ENCODE measurements around the gene TSPAN4. TPM values are rescaled to one million over a fixed set of nuclear protein-coding genes. Genes with fewer than 3 reads are reported as not detected.

Gene TSPAN4
- total RNA-seq, 6 experiments from 2014 or later, result 193 to 267 (median 212) TPM

DNA sequence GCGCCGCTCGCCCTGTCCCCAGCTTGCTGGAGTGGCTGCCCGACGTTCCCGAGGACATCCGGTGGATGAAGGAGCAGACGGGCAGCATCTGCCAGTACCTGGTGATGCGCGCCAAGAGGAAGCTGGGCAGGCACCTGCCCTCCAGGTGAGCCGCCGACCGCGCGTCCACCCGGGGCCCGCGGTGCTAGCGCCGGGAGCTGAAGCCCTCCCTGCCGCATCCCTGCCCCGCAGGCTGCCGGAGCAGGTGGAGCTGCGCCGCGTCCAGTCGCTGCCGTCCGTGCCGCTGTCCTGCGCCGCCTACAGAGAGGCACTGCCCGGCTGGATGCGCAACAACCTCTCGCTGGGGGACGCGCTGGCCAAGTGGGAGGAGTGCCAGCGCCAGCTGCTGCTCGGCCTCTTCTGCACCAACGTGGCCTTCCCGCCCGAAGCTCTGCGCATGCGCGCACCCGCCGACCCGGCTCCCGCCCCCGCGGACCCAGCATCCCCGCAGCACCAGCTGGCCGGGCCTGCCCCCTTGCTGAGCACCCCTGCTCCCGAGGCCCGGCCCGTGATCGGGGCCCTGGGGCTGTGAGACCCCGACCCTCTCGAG lies 18.3 kb upstream of the TSPAN4 start:
- peaks cover 6% of the 10 kb centered on the region; the same call in 1 of the 2 replicates for H3K36me3 Mint-ChIP-seq (ENCODE audit: low read depth)
- TF ChIP-seq, protein P1, sequence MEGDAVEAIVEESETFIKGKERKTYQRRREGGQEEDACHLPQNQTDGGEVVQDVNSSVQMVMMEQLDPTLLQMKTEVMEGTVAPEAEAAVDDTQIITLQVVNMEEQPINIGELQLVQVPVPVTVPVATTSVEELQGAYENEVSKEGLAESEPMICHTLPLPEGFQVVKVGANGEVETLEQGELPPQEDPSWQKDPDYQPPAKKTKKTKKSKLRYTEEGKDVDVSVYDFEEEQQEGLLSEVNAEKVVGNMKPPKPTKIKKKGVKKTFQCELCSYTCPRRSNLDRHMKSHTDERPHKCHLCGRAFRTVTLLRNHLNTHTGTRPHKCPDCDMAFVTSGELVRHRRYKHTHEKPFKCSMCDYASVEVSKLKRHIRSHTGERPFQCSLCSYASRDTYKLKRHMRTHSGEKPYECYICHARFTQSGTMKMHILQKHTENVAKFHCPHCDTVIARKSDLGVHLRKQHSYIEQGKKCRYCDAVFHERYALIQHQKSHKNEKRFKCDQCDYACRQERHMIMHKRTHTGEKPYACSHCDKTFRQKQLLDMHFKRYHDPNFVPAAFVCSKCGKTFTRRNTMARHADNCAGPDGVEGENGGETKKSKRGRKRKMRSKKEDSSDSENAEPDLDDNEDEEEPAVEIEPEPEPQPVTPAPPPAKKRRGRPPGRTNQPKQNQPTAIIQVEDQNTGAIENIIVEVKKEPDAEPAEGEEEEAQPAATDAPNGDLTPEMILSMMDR (IDR thresholded peaks at IDR 0.05), result no peak
- H3K4me3 Mint-ChIP-seq, result no peak overlapping the region
- peaks cover 15% of the 10 kb centered on the region for H3K27me3 Mint-ChIP-seq (ENCODE audit: insufficient read depth)
- no peak for DNase-seq
- no peaks in the 10 kb centered on the region for H3K9me3 Mint-ChIP-seq
- peaks cover 10% of the 10 kb centered on the region for H3K4me1 Mint-ChIP-seq (ENCODE audit: low read depth)
- H3K27ac Mint-ChIP-seq, result no peak overlapping the region

- H3K27ac Mint-ChIP-seq, result no peak overlapping the region
Observed at GRCh38 chr11:824942-825341, 17.7 kb upstream of the TSPAN4 start.

GRCh38 chr11:825366-826226 lies 17.1 kb upstream of the TSPAN4 start:
- Mint-ChIP-seq H3K4me1 (ENCODE audit: low read depth) (peaks cover 10% of the 10 kb centered on the region), H3K9me3 (no peaks in the 10 kb centered on the region), H3K36me3 (ENCODE audit: low read depth) (peaks cover 6% of the 10 kb centered on the region; the same call in 1 of the 2 replicates), H3K4me3 (no peak overlapping the region), H3K27me3 (ENCODE audit: insufficient read depth) (peaks cover 15% of the 10 kb centered on the region), H3K27ac (no peak overlapping the region)
- no peak for DNase-seq
- TF ChIP-seq, protein P1 (IDR thresholded peaks at IDR 0.05), result no peak

More at GRCh38 chr11:824942-825341, 17.7 kb upstream of the TSPAN4 start:
- DNase-seq, result no peak
- peaks cover 6% of the 10 kb centered on the region; the same call in 1 of the 2 replicates for H3K36me3 Mint-ChIP-seq (ENCODE audit: low read depth)
- peaks cover 15% of the 10 kb centered on the region for H3K27me3 Mint-ChIP-seq (ENCODE audit: insufficient read depth)
- TF ChIP-seq, protein P1 (IDR thresholded peaks at IDR 0.05), result no peak
- H3K9me3 Mint-ChIP-seq, result no peaks in the 10 kb centered on the region
- peaks cover 10% of the 10 kb centered on the region for H3K4me1 Mint-ChIP-seq (ENCODE audit: low read depth)
- no peak overlapping the region for H3K4me3 Mint-ChIP-seq

DNA sequence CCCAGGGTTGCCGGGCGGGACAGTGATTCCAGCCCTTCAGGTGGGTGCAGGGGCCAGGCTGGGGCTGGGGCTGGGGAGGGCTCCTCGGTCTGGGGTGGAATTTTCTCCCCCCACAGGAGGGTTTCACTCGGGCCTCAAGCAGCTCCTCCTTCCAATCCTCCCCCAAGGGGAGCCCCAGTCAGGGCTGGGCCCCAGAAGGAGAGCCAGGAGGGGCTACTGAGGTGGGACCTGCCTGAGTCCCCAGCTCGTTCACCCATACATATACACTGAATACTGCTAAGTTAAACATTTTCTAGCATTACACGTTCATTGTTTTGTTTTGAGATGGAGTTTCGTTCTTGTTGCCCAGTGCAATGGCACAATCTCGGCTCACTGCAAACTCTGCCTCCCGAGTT lies 16.4 kb upstream of the TSPAN4 start:
- Mint-ChIP-seq H3K9me3 (no peaks in the 10 kb centered on the region), H3K4me3 (peak overlapping the region; percentile 24; the same call in 1 of the 2 replicates), H3K36me3 (ENCODE audit: low read depth) (peaks cover 6% of the 10 kb centered on the region; the same call in 1 of the 2 replicates), H3K27me3 (ENCODE audit: insufficient read depth) (peaks cover 15% of the 10 kb centered on the region), H3K4me1 (ENCODE audit: low read depth) (peaks cover 6% of the 10 kb centered on the region), H3K27ac (no peak overlapping the region)
- DNase-seq, result no peak
- TF ChIP-seq, protein P1 (IDR thresholded peaks at IDR 0.05), result no peak

GRCh38 chr11:826836-827145 lies 15.9 kb upstream of the TSPAN4 start:
- no peak for DNase-seq
- peaks cover 6% of the 10 kb centered on the region; the same call in 1 of the 2 replicates for H3K36me3 Mint-ChIP-seq (ENCODE audit: low read depth)
- no peaks in the 10 kb centered on the region for H3K9me3 Mint-ChIP-seq
- H3K27ac Mint-ChIP-seq, result no peak overlapping the region
- H3K27me3 Mint-ChIP-seq (ENCODE audit: insufficient read depth), result peaks cover 15% of the 10 kb centered on the region
- peaks cover 8% of the 10 kb centered on the region for H3K4me1 Mint-ChIP-seq (ENCODE audit: low read depth)
- TF ChIP-seq, protein P1 (IDR thresholded peaks at IDR 0.05), result no peak
- peak overlapping the region; percentile 24; the same call in 1 of the 2 replicates for H3K4me3 Mint-ChIP-seq
